ENCODE results near the gene RHEB.

Gene RHEB

DNA sequence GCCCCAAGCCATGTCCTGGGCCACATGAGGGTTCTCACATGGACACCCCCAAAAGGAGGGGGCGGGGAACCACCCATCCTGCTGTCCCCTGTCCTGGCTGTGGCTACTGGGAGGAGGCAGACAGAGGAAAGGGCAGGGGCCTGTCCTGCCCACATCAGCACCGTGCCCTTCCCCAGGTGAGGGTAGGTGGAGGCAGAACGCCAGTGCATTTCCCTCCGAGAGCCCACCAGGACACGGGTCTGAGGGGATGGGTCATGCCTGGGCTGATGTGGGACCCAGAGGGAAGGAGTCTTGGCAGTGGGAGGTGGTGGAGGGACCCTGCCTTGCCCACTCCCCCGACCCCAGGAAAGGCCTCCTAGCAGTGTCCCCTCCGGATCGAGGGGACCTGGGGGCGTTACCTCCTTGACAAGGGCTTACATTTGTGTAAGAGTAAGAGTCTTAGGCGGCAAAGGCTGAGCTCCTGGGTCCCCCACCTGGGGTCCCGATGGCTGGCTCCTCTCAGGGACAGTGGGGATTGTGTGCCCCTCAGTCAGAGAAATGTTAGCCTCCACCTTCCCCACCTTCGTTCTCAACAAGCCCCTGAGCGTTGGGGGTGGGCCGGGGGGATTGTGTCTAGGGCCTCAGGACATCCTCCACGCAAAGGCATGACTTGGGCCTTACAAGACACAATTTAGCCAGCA lies 85.8 kb downstream of the RHEB start:
- H3K4ac ChIP-seq (ENCODE audit: low read depth, low read length), result no peak overlapping the region

DNA sequence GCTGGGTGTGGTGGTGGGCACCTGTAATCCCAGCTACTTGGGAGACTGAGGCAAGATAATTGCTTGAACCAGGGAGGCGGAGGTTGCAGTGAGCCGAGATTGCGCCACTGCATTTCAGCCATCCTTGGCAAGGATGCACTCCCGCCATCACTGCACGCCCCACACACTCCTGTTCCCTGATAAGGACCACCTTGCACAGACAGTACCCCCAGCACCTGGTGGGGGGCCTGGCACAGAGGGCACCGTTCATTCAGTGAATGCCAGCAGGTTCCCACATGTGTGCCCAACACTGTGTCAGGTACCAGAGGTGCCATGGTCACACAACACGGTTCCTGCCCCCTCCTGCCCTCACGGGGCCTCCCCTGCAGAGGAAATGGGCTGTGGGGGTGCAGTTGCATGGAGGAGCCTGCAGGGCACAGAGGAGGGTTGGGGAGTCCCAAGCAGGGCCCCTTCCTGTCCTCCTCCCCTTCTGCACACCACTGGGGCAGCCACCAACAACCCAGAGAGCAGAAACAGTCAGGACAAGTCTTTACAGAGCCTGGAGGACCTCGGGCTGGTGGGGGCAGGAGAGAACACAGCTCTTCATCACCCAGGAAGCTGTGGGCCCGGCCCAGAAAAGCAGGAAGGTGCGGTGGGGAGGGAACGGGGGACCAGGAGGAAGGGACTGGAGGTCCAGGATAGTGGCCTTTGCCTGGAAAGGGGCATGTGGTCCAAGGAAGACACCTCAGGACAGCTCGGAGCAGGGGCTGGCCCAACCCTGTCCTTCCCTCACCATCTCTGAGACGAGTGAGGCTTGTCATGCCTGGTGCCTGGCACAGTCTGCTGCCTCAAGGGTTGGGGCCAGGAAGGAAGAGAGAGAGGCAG lies 86.8 kb downstream of the RHEB start:
- H2BK120ac ChIP-seq (ENCODE audit: low read depth, low read length), result no peak overlapping the region
- H3K79me2 ChIP-seq (ENCODE audit: control insufficient read depth, insufficient read depth, low read length), result no peaks in the 10 kb centered on the region
- H3K27me3 ChIP-seq (ENCODE audit: insufficient read depth, low read length, poor library complexity), result no peaks in the 10 kb centered on the region
- no peak for DNase-seq
- no peak overlapping the region for H4K8ac ChIP-seq (ENCODE audit: low read depth, low read length)
- H3K79me1 ChIP-seq (ENCODE audit: low read length), result no peaks in the 10 kb centered on the region
- no peak overlapping the region for H3K56ac ChIP-seq (ENCODE audit: low read length)
- H3K27ac ChIP-seq (ENCODE audit: low read depth, low read length), result no peak overlapping the region
- no peak overlapping the region for H4K5ac ChIP-seq (ENCODE audit: low read length)
- H3K23ac ChIP-seq (ENCODE audit: low read length), result no peak overlapping the region
- H3K36me3 ChIP-seq (ENCODE audit: control insufficient read depth, insufficient read depth, low read length), result no peaks in the 10 kb centered on the region
- no peak overlapping the region for H2BK15ac ChIP-seq (replicated peaks; ENCODE audit: low read depth)
- H2BK5ac ChIP-seq (ENCODE audit: low read length), result no peak overlapping the region
- WGBS (ENCODE audit: extremely low coverage, insufficient coverage, low lambda C conversion rate), result no CpG with 5 or more reads among the region's 14 CpGs
- no peak overlapping the region for H3K4me3 ChIP-seq (ENCODE audit: low read length)
- no peak overlapping the region for H2AK5ac ChIP-seq (ENCODE audit: low read length)
- no peak overlapping the region for H3K9ac ChIP-seq (ENCODE audit: low read length)
- no peak overlapping the region for H3K4me2 ChIP-seq (ENCODE audit: low read length)
- H3K4ac ChIP-seq (ENCODE audit: low read depth, low read length), result no peak overlapping the region
- H3K18ac ChIP-seq (ENCODE audit: low read length), result no peak overlapping the region
- peaks cover 13% of the 10 kb centered on the region for H3K4me1 ChIP-seq (ENCODE audit: control insufficient read depth, low read depth, low read length)

More for the DNA sequence above, 85.8 kb downstream of the RHEB start:
- H4K8ac ChIP-seq (ENCODE audit: low read depth, low read length), result no peak overlapping the region
- no peak overlapping the region for H3K18ac ChIP-seq (ENCODE audit: low read length)
- H3K27me3 ChIP-seq (ENCODE audit: insufficient read depth, low read length, poor library complexity), result no peaks in the 10 kb centered on the region
- no peak overlapping the region for H3K4me3 ChIP-seq (ENCODE audit: low read length)
- no peaks in the 10 kb centered on the region for H3K79me1 ChIP-seq (ENCODE audit: low read length)
- no peak overlapping the region for H3K4me2 ChIP-seq (ENCODE audit: low read length)
- H3K79me2 ChIP-seq (ENCODE audit: control insufficient read depth, insufficient read depth, low read length), result no peaks in the 10 kb centered on the region
- no peak overlapping the region for H2BK15ac ChIP-seq (replicated peaks; ENCODE audit: low read depth)
- no peak overlapping the region for H3K23ac ChIP-seq (ENCODE audit: low read length)
- no peak overlapping the region for H3K56ac ChIP-seq (ENCODE audit: low read length)
- no peaks in the 10 kb centered on the region for H3K36me3 ChIP-seq (ENCODE audit: control insufficient read depth, insufficient read depth, low read length)
- no peak overlapping the region for H2AK5ac ChIP-seq (ENCODE audit: low read length)
- H2BK5ac ChIP-seq (ENCODE audit: low read length), result no peak overlapping the region
- no peak overlapping the region for H3K27ac ChIP-seq (ENCODE audit: low read depth, low read length)
- no peak for DNase-seq
- peaks cover 7% of the 10 kb centered on the region for H3K4me1 ChIP-seq (ENCODE audit: control insufficient read depth, low read depth, low read length)
- WGBS (ENCODE audit: extremely low coverage, insufficient coverage, low lambda C conversion rate), result no CpG with 5 or more reads among the region's 15 CpGs
- H2BK120ac ChIP-seq (ENCODE audit: low read depth, low read length), result no peak overlapping the region
- H3K9ac ChIP-seq (ENCODE audit: low read length), result no peak overlapping the region
- H4K5ac ChIP-seq (ENCODE audit: low read length), result no peak overlapping the region

DNA sequence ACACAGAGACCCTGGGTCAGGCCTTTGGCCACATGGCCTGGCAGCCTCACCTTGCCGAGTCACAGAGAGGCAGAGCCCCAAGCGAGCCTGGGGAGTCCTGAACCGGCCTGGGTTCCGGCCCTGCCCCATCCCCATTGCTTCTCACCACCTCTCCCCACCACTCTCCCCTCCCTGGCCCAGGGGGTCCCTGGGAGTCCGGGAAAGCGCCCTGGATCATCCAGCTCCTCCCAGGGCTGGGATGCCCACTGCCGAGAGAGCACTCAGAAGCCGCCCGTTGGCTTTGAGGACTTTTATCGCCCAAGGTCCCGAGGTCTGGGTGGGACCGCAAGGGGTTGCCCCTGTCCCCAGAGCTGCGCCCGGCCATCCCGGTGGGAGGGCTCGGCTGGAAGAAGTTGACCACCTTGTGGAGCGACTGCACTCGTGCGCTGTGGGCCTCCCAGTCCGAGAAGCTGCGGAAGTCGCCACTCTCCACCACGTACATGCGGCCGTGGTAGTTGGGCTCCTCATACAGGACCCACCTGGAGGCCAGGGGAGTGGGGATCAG lies 87.9 kb downstream of the RHEB start:
- WGBS (ENCODE audit: extremely low coverage, insufficient coverage, low lambda C conversion rate), result no CpG with 5 or more reads among the region's 25 CpGs
- no peak for DNase-seq
- no peak overlapping the region for H4K5ac ChIP-seq (ENCODE audit: low read length)
- H4K8ac ChIP-seq (ENCODE audit: low read depth, low read length), result no peak overlapping the region
- no peaks in the 10 kb centered on the region for H3K36me3 ChIP-seq (ENCODE audit: control insufficient read depth, insufficient read depth, low read length)
- no peak overlapping the region for H3K18ac ChIP-seq (ENCODE audit: low read length)
- no peak overlapping the region for H2BK5ac ChIP-seq (ENCODE audit: low read length)
- no peak overlapping the region for H2BK120ac ChIP-seq (ENCODE audit: low read depth, low read length)
- no peak overlapping the region for H3K4me2 ChIP-seq (ENCODE audit: low read length)
- H3K4me1 ChIP-seq (ENCODE audit: control insufficient read depth, low read depth, low read length), result peaks cover 13% of the 10 kb centered on the region
- no peak overlapping the region for H3K4me3 ChIP-seq (ENCODE audit: low read length)
- H3K79me2 ChIP-seq (ENCODE audit: control insufficient read depth, insufficient read depth, low read length), result no peaks in the 10 kb centered on the region
- no peak overlapping the region for H2BK15ac ChIP-seq (replicated peaks; ENCODE audit: low read depth)
- no peaks in the 10 kb centered on the region for H3K79me1 ChIP-seq (ENCODE audit: low read length)
- no peak overlapping the region for H3K4ac ChIP-seq (ENCODE audit: low read depth, low read length)
- H3K9ac ChIP-seq (ENCODE audit: low read length), result no peak overlapping the region
- no peak overlapping the region for H3K56ac ChIP-seq (ENCODE audit: low read length)
- H3K23ac ChIP-seq (ENCODE audit: low read length), result no peak overlapping the region
- H2AK5ac ChIP-seq (ENCODE audit: low read length), result no peak overlapping the region
- no peaks in the 10 kb centered on the region for H3K27me3 ChIP-seq (ENCODE audit: insufficient read depth, low read length, poor library complexity)
- H3K27ac ChIP-seq (ENCODE audit: low read depth, low read length), result no peak overlapping the region

DNA sequence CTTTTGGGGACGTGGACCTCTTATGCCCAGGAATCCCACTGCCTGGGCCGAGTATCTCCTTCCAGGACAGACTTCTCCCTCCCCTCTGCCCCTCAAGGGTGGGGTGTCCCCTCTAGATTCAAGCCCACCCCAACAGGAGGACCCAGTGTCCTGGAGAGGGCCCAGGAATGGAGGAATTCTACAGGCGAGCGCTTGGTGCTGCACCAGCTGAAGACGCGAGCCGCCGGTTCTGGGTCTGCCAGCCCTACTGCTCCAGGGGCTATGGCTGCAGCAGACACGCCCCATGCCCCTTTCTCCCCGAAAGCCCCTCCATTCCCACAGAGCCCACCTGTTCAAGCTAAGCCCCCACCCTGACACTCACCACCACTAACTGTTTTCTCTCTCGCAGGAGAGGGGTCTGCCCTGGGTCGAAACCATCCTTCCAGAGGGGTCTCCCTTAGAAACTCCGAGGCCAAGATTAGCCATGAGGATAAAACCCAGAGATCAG lies 88.4 kb downstream of the RHEB start:
- Histone ChIP-seq H4K5ac (ENCODE audit: low read length) (no peak overlapping the region), H3K4me3 (ENCODE audit: low read length) (no peak overlapping the region), H2AK5ac (ENCODE audit: low read length) (no peak overlapping the region), H3K9ac (ENCODE audit: low read length) (no peak overlapping the region), H3K27ac (ENCODE audit: low read depth, low read length) (no peak overlapping the region), H3K56ac (ENCODE audit: low read length) (no peak overlapping the region), H3K23ac (ENCODE audit: low read length) (no peak overlapping the region), H2BK5ac (ENCODE audit: low read length) (no peak overlapping the region), H4K8ac (ENCODE audit: low read depth, low read length) (no peak overlapping the region), H3K79me2 (ENCODE audit: control insufficient read depth, insufficient read depth, low read length) (no peaks in the 10 kb centered on the region), H3K79me1 (ENCODE audit: low read length) (no peaks in the 10 kb centered on the region), H3K36me3 (ENCODE audit: control insufficient read depth, insufficient read depth, low read length) (no peaks in the 10 kb centered on the region), H3K4me1 (ENCODE audit: control insufficient read depth, low read depth, low read length) (peaks cover 13% of the 10 kb centered on the region), H3K4me2 (ENCODE audit: low read length) (no peak overlapping the region), H3K4ac (ENCODE audit: low read depth, low read length) (no peak overlapping the region), H3K18ac (ENCODE audit: low read length) (no peak overlapping the region), H3K27me3 (ENCODE audit: insufficient read depth, low read length, poor library complexity) (no peaks in the 10 kb centered on the region), H2BK15ac (replicated peaks; ENCODE audit: low read depth) (no peak overlapping the region), H2BK120ac (ENCODE audit: low read depth, low read length) (no peak overlapping the region)
- no CpG with 5 or more reads among the region's 13 CpGs for WGBS (ENCODE audit: extremely low coverage, insufficient coverage, low lambda C conversion rate)
- no peak for DNase-seq

DNA sequence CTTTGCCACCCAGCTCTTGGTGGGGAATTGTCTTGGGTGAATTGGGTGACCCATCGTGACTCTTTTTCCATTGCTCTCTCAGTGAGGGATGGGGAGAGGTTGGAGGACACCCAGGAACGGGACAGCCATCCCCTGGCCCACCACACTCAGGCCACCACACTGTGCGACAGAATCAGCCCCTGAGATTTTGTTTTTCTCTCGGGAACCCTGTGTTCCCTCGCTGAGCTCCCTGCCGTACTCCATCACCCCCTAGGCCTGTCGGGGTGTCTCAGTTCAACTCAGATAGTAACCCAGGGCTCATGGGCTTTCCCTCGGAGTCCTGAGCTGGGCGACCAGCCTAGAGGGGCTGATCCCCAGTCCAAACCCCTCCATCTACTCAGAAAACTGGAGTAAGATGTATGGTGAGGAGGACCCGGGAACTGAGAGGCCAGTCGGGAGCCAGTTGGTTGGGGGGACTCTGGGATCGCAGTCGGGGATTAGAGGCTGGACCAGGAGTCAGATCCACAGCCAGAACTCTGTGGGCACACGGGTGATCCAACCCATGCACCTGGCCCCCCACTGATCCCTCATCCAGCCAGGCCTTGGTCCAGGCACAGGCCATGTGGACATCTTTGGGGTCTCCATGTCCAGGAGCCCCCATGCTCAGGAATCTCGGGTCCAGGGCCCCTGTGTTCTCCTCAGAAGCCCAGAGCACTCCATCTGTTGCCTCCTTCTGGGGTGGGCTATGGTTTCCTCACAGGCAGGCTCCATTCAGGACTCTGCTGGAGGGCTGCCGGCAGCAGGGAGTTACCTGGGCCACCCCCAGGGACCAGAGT lies 89.1 kb downstream of the RHEB start:
- H4K8ac ChIP-seq (ENCODE audit: low read depth, low read length), result no peak overlapping the region
- no peak overlapping the region for H2BK5ac ChIP-seq (ENCODE audit: low read length)
- H3K27ac ChIP-seq (ENCODE audit: low read depth, low read length), result no peak overlapping the region
- H3K4me2 ChIP-seq (ENCODE audit: low read length), result no peak overlapping the region
- H2BK15ac ChIP-seq (replicated peaks; ENCODE audit: low read depth), result no peak overlapping the region
- H3K9ac ChIP-seq (ENCODE audit: low read length), result no peak overlapping the region
- H3K79me1 ChIP-seq (ENCODE audit: low read length), result no peaks in the 10 kb centered on the region
- H3K4ac ChIP-seq (ENCODE audit: low read depth, low read length), result no peak overlapping the region
- no peaks in the 10 kb centered on the region for H3K27me3 ChIP-seq (ENCODE audit: insufficient read depth, low read length, poor library complexity)
- no peak overlapping the region for H2BK120ac ChIP-seq (ENCODE audit: low read depth, low read length)
- H3K18ac ChIP-seq (ENCODE audit: low read length), result no peak overlapping the region
- H4K5ac ChIP-seq (ENCODE audit: low read length), result no peak overlapping the region
- H3K56ac ChIP-seq (ENCODE audit: low read length), result no peak overlapping the region
- no peak overlapping the region for H3K4me3 ChIP-seq (ENCODE audit: low read length)
- peaks cover 13% of the 10 kb centered on the region for H3K4me1 ChIP-seq (ENCODE audit: control insufficient read depth, low read depth, low read length)
- H3K23ac ChIP-seq (ENCODE audit: low read length), result no peak overlapping the region
- DNase-seq, result no peak
- H3K79me2 ChIP-seq (ENCODE audit: control insufficient read depth, insufficient read depth, low read length), result no peaks in the 10 kb centered on the region
- H2AK5ac ChIP-seq (ENCODE audit: low read length), result no peak overlapping the region
- H3K36me3 ChIP-seq (ENCODE audit: control insufficient read depth, insufficient read depth, low read length), result no peaks in the 10 kb centered on the region
- WGBS (ENCODE audit: extremely low coverage, insufficient coverage, low lambda C conversion rate), result no CpG with 5 or more reads among the region's 16 CpGs
